GM12878 (cell line): Measurements from ENCODE around the gene IDI2. TPM values are rescaled to one million over a fixed set of nuclear protein-coding genes. Genes with fewer than 3 reads are reported as not detected.
"Not testable (repeated sequence)": the region's sequence is repeated elsewhere in the genome, so short reads cannot be mapped to it uniquely, and the experiment has no call there.

ENCODE experiments used
- ATAC-seq: fragments of 200-7000 bp; cut with Tn5 transposase; 3 replicates; pipeline ENCODE4 v1.9.1; 2020; ENCODE audit warnings: mild to moderate bottlenecking, moderate library complexity
- BruUV-seq: library from RNA; stranded (reverse); fragments of 400-500 nt; replicated peaks from 2 replicates; lab custom pipeline; 2021; lab: Mats Ljungman, UMichigan
- CTCF ChIA-PET: fragments of 300-600 bp; sonication (Branson Sonifier 250); formaldehyde crosslinking; extraction: SDS; loops from one replicate; lab custom pipeline; 2021; ENCODE audit warnings: inconsistent platforms; lab: Yijun Ruan, JAX
- POLR2A ChIA-PET: fragments of 350-600 bp; formaldehyde crosslinking; extraction: SDS; loops from one replicate; lab custom pipeline; 2021; ENCODE audit warnings: inconsistent platforms; lab: Charles Lee
- RAD21 ChIA-PET: fragments of 300-600 bp; sonication (Branson Sonifier 250); formaldehyde crosslinking; loops from one replicate; lab custom pipeline; 2023; ENCODE audit warnings: antibody characterized with exemption; ENCODE audit not compliant: unreplicated experiment; lab: Charles Lee
- SMC1A ChIA-PET: fragments of 300-600 bp; sonication (Branson Sonifier 250); formaldehyde crosslinking; loops from one replicate; lab custom pipeline; 2023; ENCODE audit not compliant: unreplicated experiment, uncharacterized antibody; lab: Charles Lee
- DNase-seq: peaks from one replicate; pipeline ENCODE4 v3.0.0-alpha.2; 2011; ENCODE audit warnings: low read depth, low spot score
- FAIRE-seq: peaks from 3 replicates; lab custom pipeline; 2011; peaks lifted over from hg19 to GRCh38; lab: Jason Lieb, UNC
- H2AFZ ChIP-seq: 2 replicates; pipeline ENCODE4 v1.6.0; 2011; ENCODE audit warnings: low read depth, low read length, control low read depth; ENCODE audit not compliant: control insufficient read depth
- H3K27ac ChIP-seq: 2 replicates; pipeline ENCODE4 v1.5.1; 2011; ENCODE audit warnings: control low read depth; ENCODE audit not compliant: control insufficient read depth, insufficient read depth
- H3K27me3 ChIP-seq, 2 experiments: replicated peaks in 1 of 2; 2 replicates each; pipeline versions ENCODE4 v1.6.0 to v1.6.1; 2011; ENCODE audit warnings: low read length in 1 of 2; ENCODE audit not compliant: control insufficient read depth in 2 of 2, insufficient read depth in 2 of 2
- H3K36me3 ChIP-seq, 2 experiments: 2 replicates each; pipeline ENCODE4 v1.5.1; 2011; ENCODE audit warnings: low read length in 1 of 2; ENCODE audit not compliant: control insufficient read depth in 2 of 2, insufficient read depth in 2 of 2
- H3K4me1 ChIP-seq: 2 replicates; pipeline ENCODE4 v1.6.1; 2011; ENCODE audit warnings: mild to moderate bottlenecking, low read length, moderate library complexity, mixed read lengths; ENCODE audit not compliant: control insufficient read depth, insufficient read depth
- H3K4me2 ChIP-seq: 2 replicates; pipeline ENCODE4 v1.6.0; 2011; ENCODE audit warnings: control low read depth; ENCODE audit not compliant: control insufficient read depth, insufficient read depth
- H3K4me3 ChIP-seq: fragments of 200-600 bp; sonication (generic); 2 replicates; pipeline ENCODE4 v1.5.1; 2016
- H3K79me2 ChIP-seq: 2 replicates; pipeline ENCODE4 v1.6.0; 2011; ENCODE audit warnings: low read length; ENCODE audit not compliant: control insufficient read depth, insufficient read depth
- H3K9ac ChIP-seq: 2 replicates; pipeline ENCODE4 v1.8.0; 2011; ENCODE audit warnings: low read length, control low read depth, mixed read lengths; ENCODE audit not compliant: control insufficient read depth, insufficient read depth
- H3K9me3 ChIP-seq: replicated peaks from 3 replicates; pipeline ENCODE4 v1.5.1; 2011; ENCODE audit warnings: mild to moderate bottlenecking, low read length; ENCODE audit not compliant: control insufficient read depth, insufficient read depth
- H4K20me1 ChIP-seq: 2 replicates; pipeline ENCODE4 v1.6.0; 2011; ENCODE audit not compliant: control insufficient read depth, insufficient read depth
- ATF7 ChIP-seq: fragments of 450-650 bp; IDR thresholded peaks from 2 replicates; pipeline ENCODE4 v1.6.1; 2016; ENCODE audit warnings: low read depth, mild to moderate bottlenecking
- EP300 ChIP-seq, 2 experiments: fragments of 150-350 bp in 1 of 2; IDR thresholded peaks; 2 replicates each; pipeline ENCODE4 v1.6.1; 2011 to 2012; ENCODE audit warnings: low read depth in 2 of 2, low read length in 2 of 2, borderline replicate concordance in 1 of 2, improper control_type of control experiment in 1 of 2, inconsistent platforms in 1 of 2; ENCODE audit not compliant: control insufficient read depth in 1 of 2
- RAD21 ChIP-seq: IDR thresholded peaks from 2 replicates; pipeline ENCODE4 v1.6.1; 2011; ENCODE audit warnings: mild to moderate bottlenecking, low read depth, low read length, moderate library complexity; ENCODE audit not compliant: insufficient read depth
- WGBS: methylation state at CpG from one replicate; pipeline ENCODE4 v1.1.6; 2016; ENCODE audit warnings: low lambda C conversion rate; ENCODE audit not compliant: insufficient replicate concordance, insufficient coverage; ENCODE audit errors: missing lambda C conversion rate; 5-methylcytosine and 5-hydroxymethylcytosine counted together
- in situ Hi-C: fragments of 300-500 bp; cut with MboI; formaldehyde crosslinking; loops from 9 replicates; pipeline ENCODE4 v1.14.3; 2018; ENCODE audit warnings: mixed read lengths
- intact Hi-C: fragments of 100-400 bp; cut with micrococcal nuclease; formaldehyde crosslinking; loops from one replicate; pipeline ENCODE4 v1.14.2; 2022; ENCODE audit not compliant: unreplicated experiment
- polyA plus RNA-seq, 11 experiments: library from polyadenylated mRNA; depleted of rRNA in 4 of 11; unstranded in 6 of 11; stranded (reverse) in 5 of 11; fragments of >200 nt; fragmentation: Nextera tagmentation in 4 of 11; fragmentation: Illumina TruSeq in 1 of 11; extraction: Ambion mirVana in 4 of 11; extraction: Trizol in 1 of 11; gene quantifications; 1 replicate in 1 of 11; 2 replicates in 10 of 11; pipeline versions ENCODE4 v1.2.1 to v1.2.3, GENCODE V29; 2011 to 2016; ENCODE audit warnings: inconsistent platforms in 2 of 11, missing spikeins in 2 of 11, low read depth in 1 of 11
- total RNA-seq, 4 experiments: library from RNA; depleted of rRNA in 3 of 4; stranded (reverse); fragments of >200 nt in 3 of 4; fragmentation: Illumina TruSeq in 1 of 4; extraction: Trizol in 1 of 4; gene quantifications; 2 replicates each; pipeline versions ENCODE4 v1.2.1 to v1.2.3, GENCODE V29; 2013 to 2021
- TF ChIP-seq, protein P1 (sequence below): fragments of 450-650 bp; IDR thresholded peaks from 2 replicates; pipeline ENCODE4 v1.6.1; 2017; ENCODE audit warnings: mild to moderate bottlenecking, low read depth, inconsistent platforms; ENCODE audit not compliant: poor library complexity, severe bottlenecking
- TF ChIP-seq, protein P2 (sequence below): fragments of 450-650 bp; IDR thresholded peaks from 2 replicates; pipeline ENCODE4 v1.6.1; 2016; ENCODE audit warnings: mild to moderate bottlenecking

Gene IDI2
- total and polyA plus RNA-seq, 10 of the 15 experiments (the other 5 are each of a cell fraction or from before 2014, with no cell fraction given): 0.06 TPM; not detected in 9

DNA sequence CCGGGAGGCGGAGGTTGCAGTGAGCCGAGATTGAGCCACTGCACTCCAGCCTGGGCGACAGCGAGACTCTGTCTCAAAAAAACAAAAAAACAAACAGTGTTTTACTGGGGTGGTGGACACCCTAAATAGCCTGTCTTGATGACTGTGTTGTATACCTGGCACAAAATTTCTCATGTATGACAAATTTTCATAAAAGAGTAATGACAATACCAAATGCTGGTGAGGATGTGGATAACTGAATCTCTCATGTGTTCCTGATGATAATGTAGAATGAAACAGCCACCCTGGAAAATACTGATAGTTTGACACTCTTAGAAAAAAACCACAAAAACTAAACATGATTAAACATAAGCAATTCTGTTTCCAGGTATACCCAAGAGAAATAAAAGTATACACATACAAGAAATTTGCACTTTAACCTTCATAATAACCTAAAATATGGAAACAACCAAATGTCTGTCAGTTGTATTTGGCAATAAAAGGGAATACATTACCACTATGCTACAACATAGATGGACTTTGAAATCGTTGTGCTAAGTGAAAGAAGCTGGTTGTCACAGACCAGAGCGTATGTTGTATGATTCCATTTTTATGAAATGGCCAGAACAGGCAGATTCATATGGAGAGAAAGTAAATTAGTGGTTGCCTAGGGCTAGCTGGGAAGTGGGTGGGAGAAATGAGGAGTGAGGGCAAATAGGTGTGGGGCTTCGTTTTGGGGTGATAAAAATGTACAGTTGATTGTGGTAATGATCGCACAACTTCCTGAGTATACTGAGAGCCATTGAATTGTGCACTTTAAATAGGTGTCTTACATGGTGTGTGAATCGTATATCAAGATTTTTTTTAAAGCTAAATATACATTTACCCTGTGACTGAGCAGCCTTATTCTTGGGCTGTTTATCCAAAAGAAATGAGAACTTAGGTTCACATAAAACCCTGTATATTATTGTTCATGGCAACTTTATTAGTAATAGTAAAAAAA, 43.0 kb upstream of the IDI2 start (continued):
- TF ChIP-seq, protein P1, sequence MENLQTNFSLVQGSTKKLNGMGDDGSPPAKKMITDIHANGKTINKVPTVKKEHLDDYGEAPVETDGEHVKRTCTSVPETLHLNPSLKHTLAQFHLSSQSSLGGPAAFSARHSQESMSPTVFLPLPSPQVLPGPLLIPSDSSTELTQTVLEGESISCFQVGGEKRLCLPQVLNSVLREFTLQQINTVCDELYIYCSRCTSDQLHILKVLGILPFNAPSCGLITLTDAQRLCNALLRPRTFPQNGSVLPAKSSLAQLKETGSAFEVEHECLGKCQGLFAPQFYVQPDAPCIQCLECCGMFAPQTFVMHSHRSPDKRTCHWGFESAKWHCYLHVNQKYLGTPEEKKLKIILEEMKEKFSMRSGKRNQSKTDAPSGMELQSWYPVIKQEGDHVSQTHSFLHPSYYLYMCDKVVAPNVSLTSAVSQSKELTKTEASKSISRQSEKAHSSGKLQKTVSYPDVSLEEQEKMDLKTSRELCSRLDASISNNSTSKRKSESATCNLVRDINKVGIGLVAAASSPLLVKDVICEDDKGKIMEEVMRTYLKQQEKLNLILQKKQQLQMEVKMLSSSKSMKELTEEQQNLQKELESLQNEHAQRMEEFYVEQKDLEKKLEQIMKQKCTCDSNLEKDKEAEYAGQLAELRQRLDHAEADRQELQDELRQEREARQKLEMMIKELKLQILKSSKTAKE: no peak
- TF ChIP-seq EP300 (IDR thresholded peaks at IDR 0.05; ENCODE audit: borderline replicate concordance in 1 of 2, control insufficient read depth in 1 of 2, low read depth in 2 of 2, low read length in 2 of 2): no peak
- TF ChIP-seq, protein P2, sequence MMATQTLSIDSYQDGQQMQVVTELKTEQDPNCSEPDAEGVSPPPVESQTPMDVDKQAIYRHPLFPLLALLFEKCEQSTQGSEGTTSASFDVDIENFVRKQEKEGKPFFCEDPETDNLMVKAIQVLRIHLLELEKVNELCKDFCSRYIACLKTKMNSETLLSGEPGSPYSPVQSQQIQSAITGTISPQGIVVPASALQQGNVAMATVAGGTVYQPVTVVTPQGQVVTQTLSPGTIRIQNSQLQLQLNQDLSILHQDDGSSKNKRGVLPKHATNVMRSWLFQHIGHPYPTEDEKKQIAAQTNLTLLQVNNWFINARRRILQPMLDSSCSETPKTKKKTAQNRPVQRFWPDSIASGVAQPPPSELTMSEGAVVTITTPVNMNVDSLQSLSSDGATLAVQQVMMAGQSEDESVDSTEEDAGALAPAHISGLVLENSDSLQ: no peak
- no peak for TF ChIP-seq RAD21
- TF ChIP-seq ATF7: no peak

DNA sequence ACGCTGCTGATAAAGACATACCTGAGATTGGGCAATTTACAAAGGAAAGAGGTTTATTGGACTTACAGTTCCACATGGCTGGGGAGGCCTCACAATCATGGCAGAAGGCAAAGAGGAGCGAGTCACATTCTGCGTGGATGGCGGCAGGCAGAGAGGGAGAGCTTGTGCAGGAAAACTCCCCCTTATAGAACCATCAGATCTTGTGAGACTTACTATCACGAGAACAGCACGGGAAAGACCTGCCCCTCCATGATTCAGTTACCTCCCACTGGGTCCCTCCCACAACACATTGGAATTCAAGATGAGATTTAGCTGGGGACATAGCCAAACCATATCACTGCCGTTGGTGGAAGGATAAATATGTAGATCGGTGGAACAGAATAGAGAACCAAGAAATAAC, 41.1 kb upstream of the IDI2 start:
- H3K4me2 ChIP-seq, in situ Hi-C loops: not testable (repeated sequence)

More for the DNA sequence above, 41.1 kb upstream of the IDI2 start:
- SMC1A ChIA-PET, CTCF ChIA-PET, H3K9ac ChIP-seq, H4K20me1 ChIP-seq, BruUV-seq, ATAC-seq, FAIRE-seq, intact Hi-C loops, DNase-seq, POLR2A ChIA-PET, H3K9me3 ChIP-seq, RAD21 ChIA-PET, H3K4me3 ChIP-seq, H3K79me2 ChIP-seq, H3K27ac ChIP-seq, H2AFZ ChIP-seq, H3K27me3 ChIP-seq, H3K4me1 ChIP-seq, H3K36me3 ChIP-seq: not testable (repeated sequence)
- 88% methylated on average over 8 of the region's 8 CpGs for WGBS
